Liver (tissue), 9 donors: ENCODE measurements around the gene GRIFIN. TPM values are rescaled to one million over a fixed set of nuclear protein-coding genes. Genes with fewer than 3 reads are reported as not detected.

Experiments
- DNase-seq: peaks from one replicate; pipeline ENCODE4 v3.0.0-alpha.2; 2017; ENCODE audit warnings: low spot score
- H3K27ac ChIP-seq, 2 donors: one replicate each; pipeline ENCODE4 v1.7.0; 2013; ENCODE audit warnings: inconsistent platforms in 2 of 2, low read length in 2 of 2, control low read depth in 1 of 2, low read depth in 1 of 2, mild to moderate bottlenecking in 1 of 2
- H3K27me3 ChIP-seq, 4 donors: one replicate each; pipeline versions ENCODE4 v1.6.1 to v1.7.0; 2013; ENCODE audit warnings: low read length in 3 of 4, inconsistent platforms in 1 of 4, mild to moderate bottlenecking in 1 of 4, moderate library complexity in 1 of 4; ENCODE audit not compliant: control insufficient read depth in 4 of 4, insufficient read depth in 4 of 4
- H3K36me3 ChIP-seq, 4 donors: one replicate each; pipeline versions ENCODE4 v1.6.1 to v1.7.0; 2013; ENCODE audit warnings: low read length in 3 of 4, mild to moderate bottlenecking in 3 of 4, low read depth in 1 of 4, moderate library complexity in 1 of 4; ENCODE audit not compliant: control insufficient read depth in 4 of 4, insufficient read depth in 3 of 4
- H3K4me1 ChIP-seq, 4 donors: one replicate each; pipeline versions ENCODE4 v1.6.1 to v1.7.0; 2013; ENCODE audit warnings: low read length in 3 of 4, mild to moderate bottlenecking in 3 of 4, moderate library complexity in 1 of 4; ENCODE audit not compliant: control insufficient read depth in 4 of 4, insufficient read depth in 4 of 4
- H3K4me3 ChIP-seq, 3 donors: one replicate each; pipeline versions ENCODE4 v1.6.1 to v1.7.0; 2013; ENCODE audit warnings: low read length in 3 of 3, control low read depth in 1 of 3, low read depth in 1 of 3, mild to moderate bottlenecking in 1 of 3
- H3K9ac ChIP-seq, 2 donors: one replicate each; pipeline ENCODE4 v1.7.0; 2013; ENCODE audit warnings: low read length in 2 of 2, mild to moderate bottlenecking in 2 of 2, moderate library complexity in 2 of 2, control low read depth in 1 of 2, low read depth in 1 of 2
- H3K9me3 ChIP-seq, 4 donors: one replicate each; pipeline versions ENCODE4 v1.6.1 to v1.7.0; 2013; ENCODE audit warnings: low read length in 3 of 4; ENCODE audit not compliant: control insufficient read depth in 4 of 4
- EGR1 ChIP-seq, 2 donors: IDR thresholded peaks; 2 replicates each; pipeline ENCODE4 v1.6.1; 2016 to 2018; ENCODE audit warnings: antibody characterized with exemption in 2 of 2, low read depth in 2 of 2
- FOXA1 ChIP-seq: IDR thresholded peaks from 2 replicates; pipeline ENCODE4 v1.6.1; 2016; ENCODE audit warnings: antibody characterized with exemption
- FOXA2 ChIP-seq: IDR thresholded peaks from 2 replicates; pipeline ENCODE4 v1.6.1; 2016; ENCODE audit warnings: antibody characterized with exemption
- GABPA ChIP-seq, 2 donors: IDR thresholded peaks in 1 of 2; conservative IDR thresholded peaks in 1 of 2; 2 replicates each; pipeline ENCODE4 v1.6.1; 2016; ENCODE audit warnings: antibody characterized with exemption in 2 of 2, mild to moderate bottlenecking in 1 of 2, moderate library complexity in 1 of 2
- HNF4A ChIP-seq, 2 donors: conservative IDR thresholded peaks; 2 replicates each; pipeline ENCODE4 v1.6.1; 2016; ENCODE audit warnings: antibody characterized with exemption in 2 of 2, mild to moderate bottlenecking in 2 of 2
- HNF4G ChIP-seq: IDR thresholded peaks from 2 replicates; pipeline ENCODE4 v1.6.1; 2016; ENCODE audit warnings: antibody characterized with exemption
- JUND ChIP-seq, 2 donors: IDR thresholded peaks; 2 replicates each; pipeline ENCODE4 v1.6.1; 2016; ENCODE audit warnings: antibody characterized with exemption in 2 of 2
- NR2F2 ChIP-seq: IDR thresholded peaks from 2 replicates; pipeline ENCODE4 v1.6.1; 2016; ENCODE audit warnings: antibody characterized with exemption
- RAD21 ChIP-seq, 2 donors: IDR thresholded peaks; 2 replicates each; pipeline ENCODE4 v1.6.1; 2016; ENCODE audit warnings: antibody characterized with exemption in 2 of 2, mild to moderate bottlenecking in 2 of 2
- RXRA ChIP-seq, 2 donors: IDR thresholded peaks; 2 replicates each; pipeline ENCODE4 v1.6.1; 2017 to 2018; ENCODE audit warnings: antibody characterized with exemption in 2 of 2, mild to moderate bottlenecking in 1 of 2
- SP1 ChIP-seq: IDR thresholded peaks from 2 replicates; pipeline ENCODE4 v1.6.1; 2018; ENCODE audit warnings: antibody characterized with exemption, mild to moderate bottlenecking
- TAF1 ChIP-seq: conservative IDR thresholded peaks from 2 replicates; pipeline ENCODE4 v1.6.1; 2016; ENCODE audit warnings: antibody characterized with exemption, mild to moderate bottlenecking
- YY1 ChIP-seq: IDR thresholded peaks from 2 replicates; pipeline ENCODE4 v1.6.1; 2016; ENCODE audit warnings: antibody characterized with exemption, mild to moderate bottlenecking
- WGBS: extraction: QIAGEN DNeasy Blood & Tissue Kit; methylation state at CpG from one replicate; pipeline ENCODE4 v1.1.7; 2013; 5-methylcytosine and 5-hydroxymethylcytosine counted together
- polyA plus RNA-seq, 2 donors: library from polyadenylated mRNA; stranded (reverse) in 1 of 2; unstranded in 1 of 2; fragments of 200-250 nt in 1 of 2; fragments of >200 nt in 1 of 2; fragmentation: Nextera tagmentation in 1 of 2; extraction: Ambion mirVana in 1 of 2; gene quantifications; one replicate each; pipeline versions ENCODE4 v1.2.1 to v1.2.3, GENCODE V29; 2013 to 2015
- total RNA-seq, 2 donors: library from RNA; depleted of rRNA; stranded (reverse); fragments of >200 nt; gene quantifications; one replicate each; pipeline ENCODE4 v1.2.3, GENCODE V29; 2014
- TF ChIP-seq, protein P1 (sequence below): fragments of 150-350 bp; IDR thresholded peaks from 2 replicates; pipeline ENCODE4 v1.5.1; 2017; ENCODE audit warnings: improper control_type of control experiment, low read depth, low read length; ENCODE audit not compliant: missing input control
- TF ChIP-seq, protein P2 (sequence below): IDR thresholded peaks from 2 replicates; pipeline ENCODE4 v1.6.1; 2016; ENCODE audit warnings: antibody characterized with exemption
- TF ChIP-seq, protein P3 (sequence below): IDR thresholded peaks from 2 replicates; pipeline ENCODE4 v1.6.1; 2016; ENCODE audit warnings: antibody characterized with exemption
- TF ChIP-seq, protein P4 (sequence below): IDR thresholded peaks from 2 replicates; pipeline ENCODE4 v1.6.1; 2016; ENCODE audit warnings: antibody characterized with exemption, mild to moderate bottlenecking
- TF ChIP-seq, protein P5 (sequence below): IDR thresholded peaks from 2 replicates; pipeline ENCODE4 v1.6.1; 2016; ENCODE audit warnings: antibody characterized with exemption
- donor health status: healthy.
- donor health status: healthy.
- donor health status: healthy.
- donor health status: healthy.
- donor health status: healthy.

Gene GRIFIN
- total and polyA plus RNA-seq, 4 donors, result not detected

DNA sequence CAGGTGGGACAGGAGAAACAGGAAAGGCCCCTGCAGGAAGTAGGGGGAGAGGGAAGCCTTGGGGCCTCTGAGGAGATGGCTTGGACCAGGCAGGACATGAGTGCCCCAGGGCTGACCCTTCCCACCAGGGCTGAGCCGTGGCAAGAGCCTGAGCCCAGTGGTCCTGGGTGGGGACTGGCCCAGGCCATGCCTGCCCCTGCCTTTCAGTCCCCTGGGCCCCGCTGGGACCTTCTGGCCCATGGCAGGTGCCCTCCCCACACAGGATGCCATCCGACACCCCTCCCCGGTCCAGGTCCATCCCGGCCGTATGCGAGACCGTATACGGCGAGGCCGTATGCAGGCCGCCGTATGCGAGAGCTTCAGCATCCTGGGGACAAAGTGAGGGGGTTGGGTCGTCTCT is 2.0 kb downstream of the GRIFIN start:
- Histone ChIP-seq H3K9me3 (no peaks in the 10 kb centered on the region), H3K9ac (no peak overlapping the region), H3K4me1 (peaks cover 0 to 13% (median 10%) of the 10 kb centered on the region in 4 donors), H3K27me3 (no peaks in the 10 kb centered on the region), H3K4me3 (no peak overlapping the region), H3K27ac (no peak overlapping the region), H3K36me3 (no peaks in the 10 kb centered on the region)
- 81% methylated on average over 15 of the region's 15 CpGs for WGBS
- DNase-seq, result no peak
- TF ChIP-seq EGR1 (IDR thresholded peaks at IDR 0.05; ENCODE audit: low read depth in 2 of 2) (no peak), SP1 (no peak), HNF4G (no peak), HNF4A (conservative IDR thresholded peaks at IDR 0.05) (no peak), YY1 (no peak), RXRA (IDR thresholded peaks at IDR 0.05) (no peak), NR2F2 (no peak), FOXA2 (no peak), RAD21 (IDR thresholded peaks at IDR 0.05) (no peak), GABPA (IDR thresholded peaks at IDR 0.05 in 1 of 2, conservative IDR thresholded peaks at IDR 0.05 in 1 of 2) (no peak), JUND (IDR thresholded peaks at IDR 0.05) (no peak), FOXA1 (no peak), TAF1 (no peak)
- TF ChIP-seq, protein P1, sequence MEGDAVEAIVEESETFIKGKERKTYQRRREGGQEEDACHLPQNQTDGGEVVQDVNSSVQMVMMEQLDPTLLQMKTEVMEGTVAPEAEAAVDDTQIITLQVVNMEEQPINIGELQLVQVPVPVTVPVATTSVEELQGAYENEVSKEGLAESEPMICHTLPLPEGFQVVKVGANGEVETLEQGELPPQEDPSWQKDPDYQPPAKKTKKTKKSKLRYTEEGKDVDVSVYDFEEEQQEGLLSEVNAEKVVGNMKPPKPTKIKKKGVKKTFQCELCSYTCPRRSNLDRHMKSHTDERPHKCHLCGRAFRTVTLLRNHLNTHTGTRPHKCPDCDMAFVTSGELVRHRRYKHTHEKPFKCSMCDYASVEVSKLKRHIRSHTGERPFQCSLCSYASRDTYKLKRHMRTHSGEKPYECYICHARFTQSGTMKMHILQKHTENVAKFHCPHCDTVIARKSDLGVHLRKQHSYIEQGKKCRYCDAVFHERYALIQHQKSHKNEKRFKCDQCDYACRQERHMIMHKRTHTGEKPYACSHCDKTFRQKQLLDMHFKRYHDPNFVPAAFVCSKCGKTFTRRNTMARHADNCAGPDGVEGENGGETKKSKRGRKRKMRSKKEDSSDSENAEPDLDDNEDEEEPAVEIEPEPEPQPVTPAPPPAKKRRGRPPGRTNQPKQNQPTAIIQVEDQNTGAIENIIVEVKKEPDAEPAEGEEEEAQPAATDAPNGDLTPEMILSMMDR, result no peak
- TF ChIP-seq, protein P2, sequence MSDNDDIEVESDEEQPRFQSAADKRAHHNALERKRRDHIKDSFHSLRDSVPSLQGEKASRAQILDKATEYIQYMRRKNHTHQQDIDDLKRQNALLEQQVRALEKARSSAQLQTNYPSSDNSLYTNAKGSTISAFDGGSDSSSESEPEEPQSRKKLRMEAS, result no peak
- TF ChIP-seq, protein P3, sequence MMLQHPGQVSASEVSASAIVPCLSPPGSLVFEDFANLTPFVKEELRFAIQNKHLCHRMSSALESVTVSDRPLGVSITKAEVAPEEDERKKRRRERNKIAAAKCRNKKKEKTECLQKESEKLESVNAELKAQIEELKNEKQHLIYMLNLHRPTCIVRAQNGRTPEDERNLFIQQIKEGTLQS, result no peak
- TF ChIP-seq, protein P4, sequence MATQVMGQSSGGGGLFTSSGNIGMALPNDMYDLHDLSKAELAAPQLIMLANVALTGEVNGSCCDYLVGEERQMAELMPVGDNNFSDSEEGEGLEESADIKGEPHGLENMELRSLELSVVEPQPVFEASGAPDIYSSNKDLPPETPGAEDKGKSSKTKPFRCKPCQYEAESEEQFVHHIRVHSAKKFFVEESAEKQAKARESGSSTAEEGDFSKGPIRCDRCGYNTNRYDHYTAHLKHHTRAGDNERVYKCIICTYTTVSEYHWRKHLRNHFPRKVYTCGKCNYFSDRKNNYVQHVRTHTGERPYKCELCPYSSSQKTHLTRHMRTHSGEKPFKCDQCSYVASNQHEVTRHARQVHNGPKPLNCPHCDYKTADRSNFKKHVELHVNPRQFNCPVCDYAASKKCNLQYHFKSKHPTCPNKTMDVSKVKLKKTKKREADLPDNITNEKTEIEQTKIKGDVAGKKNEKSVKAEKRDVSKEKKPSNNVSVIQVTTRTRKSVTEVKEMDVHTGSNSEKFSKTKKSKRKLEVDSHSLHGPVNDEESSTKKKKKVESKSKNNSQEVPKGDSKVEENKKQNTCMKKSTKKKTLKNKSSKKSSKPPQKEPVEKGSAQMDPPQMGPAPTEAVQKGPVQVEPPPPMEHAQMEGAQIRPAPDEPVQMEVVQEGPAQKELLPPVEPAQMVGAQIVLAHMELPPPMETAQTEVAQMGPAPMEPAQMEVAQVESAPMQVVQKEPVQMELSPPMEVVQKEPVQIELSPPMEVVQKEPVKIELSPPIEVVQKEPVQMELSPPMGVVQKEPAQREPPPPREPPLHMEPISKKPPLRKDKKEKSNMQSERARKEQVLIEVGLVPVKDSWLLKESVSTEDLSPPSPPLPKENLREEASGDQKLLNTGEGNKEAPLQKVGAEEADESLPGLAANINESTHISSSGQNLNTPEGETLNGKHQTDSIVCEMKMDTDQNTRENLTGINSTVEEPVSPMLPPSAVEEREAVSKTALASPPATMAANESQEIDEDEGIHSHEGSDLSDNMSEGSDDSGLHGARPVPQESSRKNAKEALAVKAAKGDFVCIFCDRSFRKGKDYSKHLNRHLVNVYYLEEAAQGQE, result no peak
- TF ChIP-seq, protein P5, sequence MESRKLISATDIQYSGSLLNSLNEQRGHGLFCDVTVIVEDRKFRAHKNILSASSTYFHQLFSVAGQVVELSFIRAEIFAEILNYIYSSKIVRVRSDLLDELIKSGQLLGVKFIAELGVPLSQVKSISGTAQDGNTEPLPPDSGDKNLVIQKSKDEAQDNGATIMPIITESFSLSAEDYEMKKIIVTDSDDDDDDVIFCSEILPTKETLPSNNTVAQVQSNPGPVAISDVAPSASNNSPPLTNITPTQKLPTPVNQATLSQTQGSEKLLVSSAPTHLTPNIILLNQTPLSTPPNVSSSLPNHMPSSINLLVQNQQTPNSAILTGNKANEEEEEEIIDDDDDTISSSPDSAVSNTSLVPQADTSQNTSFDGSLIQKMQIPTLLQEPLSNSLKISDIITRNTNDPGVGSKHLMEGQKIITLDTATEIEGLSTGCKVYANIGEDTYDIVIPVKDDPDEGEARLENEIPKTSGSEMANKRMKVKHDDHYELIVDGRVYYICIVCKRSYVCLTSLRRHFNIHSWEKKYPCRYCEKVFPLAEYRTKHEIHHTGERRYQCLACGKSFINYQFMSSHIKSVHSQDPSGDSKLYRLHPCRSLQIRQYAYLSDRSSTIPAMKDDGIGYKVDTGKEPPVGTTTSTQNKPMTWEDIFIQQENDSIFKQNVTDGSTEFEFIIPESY, result no peak
